ENCODE results near the gene SLC28A2. TPM values are rescaled to one million over a fixed set of nuclear protein-coding genes. Genes with fewer than 3 reads are reported as not detected.

SLC28A2 gene
- total and polyA plus RNA-seq, 9 of the 15 experiments (the other 6 are each of a cell fraction or from before 2014, with no cell fraction given): 0.03 to 0.04 TPM; not detected in 7

- H3K79me2 ChIP-seq (ENCODE audit: control insufficient read depth, insufficient read depth, low read length): no peaks in the 10 kb centered on the region
- ATAC-seq: no peak
- peaks cover 6% of the 10 kb centered on the region for H3K9me3 ChIP-seq (replicated peaks; ENCODE audit: control insufficient read depth, insufficient read depth, low read depth, low read length)
- no TSS peak for BruUV-seq (replicated peaks)
- DNase-seq (ENCODE audit: extremely low read depth in 1 of 4, low spot score in 3 of 4): peak in 1 of 4 experiments; percentile 29
- no peak overlapping the region for H3K27ac ChIP-seq (ENCODE audit: extremely low read depth, low read depth, low read length)
- no peak overlapping the region for H3K4me2 ChIP-seq (ENCODE audit: insufficient read depth, low read length)
- FAIRE-seq: no peak
- H3K4me1 ChIP-seq (replicated peaks in 1 of 2; ENCODE audit: control insufficient read depth in 2 of 2, insufficient read depth in 2 of 2, low read length in 2 of 2): no peaks in the 10 kb centered on the region
- no peaks in the 10 kb centered on the region for H3K36me3 ChIP-seq (ENCODE audit: control insufficient read depth, insufficient read depth, low read length)
- H4K20me1 ChIP-seq (replicated peaks; ENCODE audit: control insufficient read depth, insufficient read depth, low read length): no peaks in the 10 kb centered on the region
- no peaks in the 10 kb centered on the region for H3K27me3 ChIP-seq (ENCODE audit: control insufficient read depth in 2 of 2, insufficient read depth in 2 of 2, low read length in 2 of 2)
- no peak overlapping the region for H2AFZ ChIP-seq (ENCODE audit: low read depth, low read length)
- H3K4me3 ChIP-seq: no peak overlapping the region
- ChIA-PET CTCF (ENCODE audit: low intra/inter-chr PET ratio) (no interaction called here), POLR2A (no interaction called here)
- no peak overlapping the region for H3K9ac ChIP-seq (ENCODE audit: insufficient read depth in 1 of 2, low read depth in 2 of 2, low read length in 2 of 2)
- H3K9me1 ChIP-seq (ENCODE audit: control insufficient read depth, insufficient read depth, low read length): no peaks in the 10 kb centered on the region
- no peak for TF ChIP-seq TAF7 (tag; IDR thresholded peaks at IDR 0.05)
- TF ChIP-seq, protein P1, sequence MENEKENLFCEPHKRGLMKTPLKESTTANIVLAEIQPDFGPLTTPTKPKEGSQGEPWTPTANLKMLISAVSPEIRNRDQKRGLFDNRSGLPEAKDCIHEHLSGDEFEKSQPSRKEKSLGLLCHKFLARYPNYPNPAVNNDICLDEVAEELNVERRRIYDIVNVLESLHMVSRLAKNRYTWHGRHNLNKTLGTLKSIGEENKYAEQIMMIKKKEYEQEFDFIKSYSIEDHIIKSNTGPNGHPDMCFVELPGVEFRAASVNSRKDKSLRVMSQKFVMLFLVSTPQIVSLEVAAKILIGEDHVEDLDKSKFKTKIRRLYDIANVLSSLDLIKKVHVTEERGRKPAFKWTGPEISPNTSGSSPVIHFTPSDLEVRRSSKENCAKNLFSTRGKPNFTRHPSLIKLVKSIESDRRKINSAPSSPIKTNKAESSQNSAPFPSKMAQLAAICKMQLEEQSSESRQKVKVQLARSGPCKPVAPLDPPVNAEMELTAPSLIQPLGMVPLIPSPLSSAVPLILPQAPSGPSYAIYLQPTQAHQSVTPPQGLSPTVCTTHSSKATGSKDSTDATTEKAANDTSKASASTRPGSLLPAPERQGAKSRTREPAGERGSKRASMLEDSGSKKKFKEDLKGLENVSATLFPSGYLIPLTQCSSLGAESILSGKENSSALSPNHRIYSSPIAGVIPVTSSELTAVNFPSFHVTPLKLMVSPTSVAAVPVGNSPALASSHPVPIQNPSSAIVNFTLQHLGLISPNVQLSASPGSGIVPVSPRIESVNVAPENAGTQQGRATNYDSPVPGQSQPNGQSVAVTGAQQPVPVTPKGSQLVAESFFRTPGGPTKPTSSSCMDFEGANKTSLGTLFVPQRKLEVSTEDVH (IDR thresholded peaks at IDR 0.05; ENCODE audit: low read depth, partially characterized antibody): no peak
- TF ChIP-seq TRIM28 (IDR thresholded peaks at IDR 0.05): peak; percentile 66; the same call in 1 of the 2 replicates
- peak; percentile 60 to 88; a peak in 2 of 3 replicates for TF ChIP-seq CBX3 (IDR thresholded peaks at IDR 0.05; ENCODE audit: borderline replicate concordance in 1 of 2, low read length in 2 of 2)
- TF ChIP-seq CTCF (IDR thresholded peaks at IDR 0.05 in 2 of 3, conservative IDR thresholded peaks at IDR 0.05 in 1 of 3; ENCODE audit: insufficient read depth in 2 of 3, low read depth in 1 of 3, low read length in 3 of 3): no peak
- TF ChIP-seq, protein P2, sequence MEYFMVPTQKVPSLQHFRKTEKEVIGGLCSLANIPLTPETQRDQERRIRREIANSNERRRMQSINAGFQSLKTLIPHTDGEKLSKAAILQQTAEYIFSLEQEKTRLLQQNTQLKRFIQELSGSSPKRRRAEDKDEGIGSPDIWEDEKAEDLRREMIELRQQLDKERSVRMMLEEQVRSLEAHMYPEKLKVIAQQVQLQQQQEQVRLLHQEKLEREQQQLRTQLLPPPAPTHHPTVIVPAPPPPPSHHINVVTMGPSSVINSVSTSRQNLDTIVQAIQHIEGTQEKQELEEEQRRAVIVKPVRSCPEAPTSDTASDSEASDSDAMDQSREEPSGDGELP (CRISPR knock-in tag; IDR thresholded peaks at IDR 0.05; ENCODE audit: borderline replicate concordance): no peak
- TF ChIP-seq ARID2 (IDR thresholded peaks at IDR 0.05): no peak
- TF ChIP-seq ZNF740 (CRISPR knock-in tag; IDR thresholded peaks at IDR 0.05): no peak
- no peak for TF ChIP-seq ZNF740 (tag; IDR thresholded peaks at IDR 0.05)
- intact Hi-C loops (cut with micrococcal nuclease): no loop called here
- 0% methylated on average over 9 of the region's 9 CpGs for WGBS (ENCODE audit: insufficient coverage, low coverage, missing lambda C conversion rate)
- in situ Hi-C loops (cut with MboI): no loop called here
Measured at GRCh38 chr15:45242289-45242688, 9.7 kb upstream of the SLC28A2 start.
